Measurements from ENCODE around the gene SEMA3B. TPM values are rescaled to one million over a fixed set of nuclear protein-coding genes. Genes with fewer than 3 reads are reported as not detected.

Gene SEMA3B
- total RNA-seq = 1.2 and 2.8 TPM in 2 replicates

DNA sequence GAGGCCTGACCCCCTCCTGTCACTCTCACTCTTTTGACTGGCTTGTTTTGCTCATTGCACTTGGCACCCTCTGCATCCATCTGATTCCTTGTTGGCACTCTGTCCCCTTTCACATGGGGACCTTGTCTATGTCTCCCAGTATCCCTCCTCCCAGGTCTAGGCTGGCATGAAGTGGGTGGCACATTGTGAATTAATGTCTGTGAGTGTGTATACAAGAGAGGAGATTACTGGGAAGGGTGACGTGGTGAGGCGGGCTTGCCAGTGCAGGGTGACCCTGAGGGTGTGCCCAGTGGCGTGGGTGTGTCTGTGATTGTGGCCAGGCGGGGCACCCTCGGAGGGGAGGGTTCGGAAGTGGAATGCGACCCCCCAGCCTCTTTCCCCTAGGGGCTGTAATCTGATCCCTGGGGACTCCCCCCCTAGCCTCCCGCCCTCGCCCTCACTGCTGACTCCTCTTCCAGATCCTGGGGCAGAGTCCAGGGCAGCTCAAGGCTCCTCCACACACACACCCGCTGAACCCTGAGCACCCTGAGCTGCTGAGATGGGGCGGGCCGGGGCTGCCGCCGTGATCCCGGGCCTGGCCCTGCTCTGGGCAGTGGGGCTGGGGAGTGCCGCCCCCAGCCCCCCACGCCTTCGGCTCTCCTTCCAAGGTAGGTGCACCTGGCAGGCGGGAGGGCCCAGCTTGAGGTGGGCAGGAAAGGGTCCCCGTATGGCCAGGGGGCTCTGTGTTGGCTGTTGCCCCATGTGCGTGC, at the start of gene SEMA3B:
Gene SEMA3B (plus strand): TSS at position 445 of the 749 bp plus-strand sequence. CDS start 94 bp downstream, at position 539.

DNA sequence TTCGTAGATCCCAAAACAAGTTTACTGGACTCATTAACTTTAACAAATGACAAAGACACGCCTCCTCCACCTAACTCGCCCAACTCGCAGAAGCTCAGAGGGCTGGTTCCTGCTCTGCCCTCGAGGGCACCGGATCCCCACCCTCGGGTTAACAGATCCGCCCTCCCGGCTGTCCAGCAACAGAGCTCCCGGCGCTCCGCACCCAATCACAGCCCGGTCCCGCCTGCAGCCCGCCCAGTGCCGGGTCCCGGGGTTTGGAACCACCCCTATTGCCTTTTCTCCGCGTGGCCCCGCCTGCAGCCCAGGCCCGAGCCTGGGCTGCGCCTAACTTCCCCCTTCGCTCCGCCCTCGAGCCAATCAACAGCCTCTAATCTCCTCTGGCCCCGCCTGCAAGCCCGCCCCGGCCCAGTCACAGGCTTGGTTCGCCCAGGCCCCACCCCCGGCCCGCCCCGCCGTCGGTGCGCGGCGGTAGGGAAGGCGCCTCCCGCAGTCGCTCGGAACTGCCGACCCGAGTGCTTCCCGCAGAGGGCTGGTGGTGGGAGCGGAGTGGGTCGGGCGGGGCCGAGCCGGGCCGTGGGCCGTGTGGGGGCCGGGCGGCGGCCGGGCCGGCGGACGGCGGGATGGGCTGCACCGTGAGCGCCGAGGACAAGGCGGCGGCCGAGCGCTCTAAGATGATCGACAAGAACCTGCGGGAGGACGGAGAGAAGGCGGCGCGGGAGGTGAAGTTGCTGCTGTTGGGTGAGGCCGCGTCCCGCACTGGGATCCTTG, 33.0 kb upstream of the SEMA3B start, which contains the start of gene GNAI2:
Gene GNAI2 (plus strand): TSS at position 489 of the 768 bp plus-strand sequence. CDS start 132 bp downstream, at position 621.

DNA sequence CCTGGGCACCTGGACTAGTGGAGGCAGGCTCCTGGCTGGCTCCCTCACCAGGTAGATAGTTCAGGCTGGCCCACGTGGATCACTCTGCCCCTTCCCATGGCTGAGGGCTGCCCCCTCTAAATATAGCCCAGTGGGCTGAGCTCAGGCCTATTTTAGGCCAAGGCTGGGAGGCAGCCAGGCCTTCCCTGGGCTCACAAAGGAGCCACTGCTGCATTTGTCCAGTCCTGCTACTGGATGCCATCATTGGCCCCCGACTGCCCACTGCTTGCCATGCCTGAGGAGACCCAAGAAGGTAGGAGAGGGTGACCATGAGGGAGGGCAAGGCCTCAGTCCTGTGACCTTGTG, 9.9 kb downstream of the SEMA3B start, which contains the start of gene LSMEM2:
Gene LSMEM2 (plus strand): TSS at position 208 of the 345 bp plus-strand sequence. CDS start 27 bp downstream, at position 235.

DNA sequence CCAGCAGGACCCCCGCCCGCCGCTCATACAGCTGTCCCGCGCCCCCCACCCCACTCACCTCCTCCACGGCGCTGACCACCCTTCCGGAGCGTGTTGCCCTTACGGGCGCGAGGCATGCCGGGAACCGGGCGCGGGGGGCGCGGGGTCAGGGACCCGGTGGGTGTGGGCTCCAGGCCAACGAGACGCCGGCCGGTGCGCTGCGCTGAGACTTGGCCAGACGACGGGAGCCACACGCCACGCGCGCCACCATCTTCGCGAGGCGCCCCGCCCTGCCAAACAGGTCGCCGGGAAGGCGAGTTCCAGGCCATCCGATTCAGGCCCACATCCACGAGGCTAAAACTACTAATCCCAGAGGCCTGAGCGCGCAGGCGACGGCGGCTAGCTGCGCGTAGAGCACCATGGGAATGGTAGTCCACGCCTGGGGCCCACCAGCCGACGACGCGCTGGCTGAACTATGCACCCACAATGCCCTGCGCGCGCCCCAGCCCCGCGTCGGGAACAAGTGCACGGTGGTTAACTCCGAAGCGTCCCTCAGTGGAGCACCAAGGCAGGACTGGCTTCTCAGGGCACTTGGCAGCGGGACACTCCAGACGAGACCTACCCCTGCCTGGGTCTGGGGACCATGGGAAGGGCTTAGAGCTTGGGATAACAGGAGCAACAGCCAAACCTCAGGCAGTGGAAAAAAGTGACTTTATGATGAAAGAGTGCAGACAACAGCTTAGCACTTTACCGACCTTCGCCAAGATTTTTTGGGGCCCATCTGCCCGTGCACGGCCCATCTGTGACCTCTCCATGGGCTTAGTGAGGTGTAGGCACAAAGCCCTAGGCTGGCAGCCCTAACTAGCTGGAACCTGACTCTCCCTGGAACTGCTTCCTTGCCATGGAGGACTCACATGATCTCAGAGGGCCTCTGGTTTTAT, 23.5 kb downstream of the SEMA3B start, which contains the start of gene IFRD2:
Gene IFRD2 (minus strand): TSS at position 271 of the 920 bp plus-strand sequence. CDS start 155 bp downstream, at position 116.

DNA sequence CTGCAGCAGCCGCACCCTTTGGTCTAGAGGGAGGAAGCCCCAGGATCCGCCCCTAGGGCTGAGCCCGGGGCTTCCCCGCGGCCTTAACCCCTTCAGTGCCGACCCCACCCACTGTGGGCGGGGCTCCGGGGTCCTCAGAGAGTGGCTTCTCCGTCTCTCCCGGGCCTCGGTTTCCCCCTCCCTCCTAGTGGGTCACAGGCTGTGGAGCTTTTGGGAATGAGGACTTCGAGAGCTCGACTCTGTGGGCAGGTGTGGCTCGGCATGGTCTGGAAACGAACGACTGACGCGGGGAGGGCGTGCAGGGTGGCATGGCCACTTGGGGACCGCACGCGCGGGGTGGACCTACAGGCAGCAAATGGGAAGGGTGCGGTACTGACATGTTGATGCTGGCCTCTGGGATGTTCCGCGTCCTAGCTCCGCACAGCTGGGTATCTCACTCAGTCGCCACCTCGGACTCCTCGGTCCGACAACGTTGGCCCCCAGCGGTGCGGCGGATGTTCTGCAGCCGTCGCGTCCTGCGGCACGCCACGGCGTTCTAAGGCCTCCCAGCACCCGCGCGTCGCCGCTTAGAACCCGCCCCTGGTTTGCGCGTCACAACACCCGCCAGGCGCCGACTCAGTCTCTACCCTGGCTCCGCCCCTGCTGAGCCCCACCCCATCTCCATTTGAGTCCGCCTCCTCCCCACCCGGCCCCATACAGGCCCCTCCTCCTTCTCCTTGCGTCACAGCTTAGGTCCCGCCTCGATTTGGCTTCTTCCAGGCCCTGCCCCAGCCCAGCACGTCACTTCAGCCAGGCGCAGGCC, 30.1 kb downstream of the SEMA3B start, which contains the start of the genes HYAL3 and NAA80:
Gene HYAL3 (minus strand): TSS at position 570 of the 802 bp plus-strand sequence. CDS start 3,803 bp downstream, outside the sequence.
Gene NAA80 (minus strand): TSS at position 570 of the 802 bp plus-strand sequence. CDS start 1,942 bp downstream, outside the sequence.

DNA sequence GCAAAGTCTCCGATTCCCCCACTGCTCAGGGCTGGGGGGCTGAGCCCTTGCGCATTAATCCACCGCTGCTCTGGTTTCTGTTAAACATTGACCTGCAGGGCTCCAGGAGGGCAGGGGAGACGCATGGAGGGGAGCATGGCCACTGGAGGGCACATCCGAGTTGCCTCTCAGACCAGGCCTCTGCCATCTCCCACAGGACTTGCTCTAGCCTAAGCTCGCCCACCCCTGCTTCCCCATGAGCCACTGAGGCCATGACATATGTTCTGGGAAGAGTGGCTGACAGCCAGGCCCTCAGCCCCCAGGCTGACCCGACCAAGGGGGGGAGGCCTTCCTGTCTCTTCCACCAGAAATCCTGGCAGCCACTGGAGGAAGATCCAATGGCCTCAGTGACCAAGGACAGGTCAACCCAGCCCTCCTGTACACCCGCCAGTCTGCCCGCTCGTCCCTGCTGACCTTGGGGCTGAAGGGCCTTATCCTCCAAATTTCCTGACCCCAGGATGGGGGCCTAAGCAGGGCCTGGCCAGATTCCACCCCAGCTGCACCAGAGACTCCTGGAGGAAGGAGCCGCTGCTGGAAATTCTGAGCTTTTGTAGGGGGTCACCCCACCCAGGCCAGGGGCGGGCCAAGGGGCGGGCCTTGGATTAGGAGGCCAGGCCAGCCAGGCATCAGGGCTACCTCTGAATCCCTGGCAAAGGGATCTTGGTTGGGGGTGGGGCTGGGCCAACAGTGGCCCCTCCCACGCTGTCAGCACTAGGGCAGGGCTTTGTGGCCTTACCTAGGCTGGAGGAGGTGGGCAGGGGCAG, 34.3 kb downstream of the SEMA3B start, which contains the start of gene HYAL1:
Gene HYAL1 (minus strand): TSS at position 562 of the 803 bp plus-strand sequence. CDS start 618 bp downstream, outside the sequence.

GRCh38 chr3:50322386-50323091, 53.6 kb downstream of the SEMA3B start, which contains the start of gene HYAL2:
Gene HYAL2, minus strand, starts transcription at chr3:50322745. Its CDS starts 2,256 bp downstream, at chr3:50320489.

Other genes with a start within 250 kb of the SEMA3B start
- 93.3 and 94.7 TPM in 2 replicates for gene RBM5, start 180.2 kb upstream of the SEMA3B start, total RNA-seq
- 1.7 and 1.9 TPM in 2 replicates for gene SEMA3F, start 113.8 kb upstream of the SEMA3B start, total RNA-seq
- gene GNAT1, start 77.5 kb upstream of the SEMA3B start, total RNA-seq = not detected in 2 replicates
- gene SLC38A3, start 63.9 kb upstream of the SEMA3B start, total RNA-seq = not detected in 2 replicates
- 164 and 291 TPM in 2 replicates for gene GNAI2, start 32.9 kb upstream of the SEMA3B start, total RNA-seq
- under 0.01 TPM in 1 of 2 replicates, not detected in the other for gene LSMEM2, start 9.9 kb downstream of the SEMA3B start, total RNA-seq
- 54.1 and 164 TPM in 2 replicates for gene IFRD2, start 23.3 kb downstream of the SEMA3B start, total RNA-seq
- gene HYAL3, start 30.3 kb downstream of the SEMA3B start, total RNA-seq = 5.2 and 6.8 TPM in 2 replicates
- gene NAA80, start 30.3 kb downstream of the SEMA3B start, total RNA-seq = 2.1 and 3.9 TPM in 2 replicates
- gene HYAL1, start 34.4 kb downstream of the SEMA3B start, total RNA-seq = 0.96 and 2.5 TPM in 2 replicates
- gene HYAL2, start 53.6 kb downstream of the SEMA3B start, total RNA-seq = 60.6 and 83.6 TPM in 2 replicates
- 16.6 and 21.3 TPM in 2 replicates for gene TUSC2, start 59.1 kb downstream of the SEMA3B start, total RNA-seq
- 32.8 and 49.3 TPM in 2 replicates for gene RASSF1, start 71.7 kb downstream of the SEMA3B start, total RNA-seq
- 0.58 and 0.85 TPM in 2 replicates for gene ZMYND10, start 76.6 kb downstream of the SEMA3B start, total RNA-seq
- 24.7 and 25.4 TPM in 2 replicates for gene NPRL2, start 81.6 kb downstream of the SEMA3B start, total RNA-seq
- 34.1 and 46.2 TPM in 2 replicates for gene CYB561D2, start 81.7 kb downstream of the SEMA3B start, total RNA-seq
- 38.3 and 43.1 TPM in 2 replicates for gene TMEM115, start 90.4 kb downstream of the SEMA3B start, total RNA-seq
- gene CACNA2D2, start 234.5 kb downstream of the SEMA3B start, total RNA-seq = not detected in 2 replicates

Data from regular cardiac myocyte (primary cell).